Activated naive CD8-positive, alpha-beta T cell treated with anti-CD3 and anti-CD28 coated beads, Interleukin-2, amount 50 U/mL, for 24 hours (primary cell): Measurements from ENCODE around the gene PABPN1L.
"Not testable (repeated sequence)": the region's sequence is repeated elsewhere in the genome, so short reads cannot be mapped to it uniquely, and the experiment has no call there.

Experiments
- ATAC-seq: fragments of 150-1000 bp; cut with Tn5 transposase; one replicate; pipeline ENCODE4 v1.10.0; 2021
- DNase-seq: peaks from one replicate; pipeline ENCODE4 v3.0.0; 2021
- H3K27ac Mint-ChIP-seq: one replicate; pipeline ENCODE4 v1.8.0; 2021; ENCODE audit warnings: mild to moderate bottlenecking, mixed read lengths
- H3K27me3 Mint-ChIP-seq: one replicate; pipeline ENCODE4 v1.8.0; 2021; ENCODE audit warnings: mixed read lengths
- H3K36me3 Mint-ChIP-seq: one replicate; pipeline ENCODE4 v1.8.0; 2021; ENCODE audit warnings: low read depth, mixed read lengths
- H3K4me1 Mint-ChIP-seq: one replicate; pipeline ENCODE4 v1.8.0; 2021; ENCODE audit warnings: mixed read lengths
- H3K4me3 Mint-ChIP-seq: one replicate; pipeline ENCODE4 v1.8.0; 2021; ENCODE audit warnings: mild to moderate bottlenecking, moderate library complexity, mixed read lengths
- H3K9me3 Mint-ChIP-seq: one replicate; pipeline ENCODE4 v1.8.0; 2021; ENCODE audit warnings: mixed read lengths

Gene PABPN1L

GRCh38 chr16:88830783-88831182 is 35.7 kb downstream of the PABPN1L start:
- DNase-seq (no peak), ATAC-seq (no peak)
- Mint-ChIP-seq H3K27me3 (no peaks in the 10 kb centered on the region), H3K9me3 (no peaks in the 10 kb centered on the region), H3K36me3 (peaks cover 2% of the 10 kb centered on the region), H3K4me3 (no peak overlapping the region), H3K4me1 (no peaks in the 10 kb centered on the region), H3K27ac (no peak overlapping the region)

- DNase-seq: no peak
- H3K4me3 Mint-ChIP-seq: no peak overlapping the region
- no peak overlapping the region for H3K27ac Mint-ChIP-seq
- H3K4me1 Mint-ChIP-seq: no peaks in the 10 kb centered on the region
- H3K9me3 Mint-ChIP-seq: no peaks in the 10 kb centered on the region
- peaks cover 2% of the 10 kb centered on the region for H3K36me3 Mint-ChIP-seq
- H3K27me3 Mint-ChIP-seq: no peaks in the 10 kb centered on the region
- ATAC-seq: no peak
Measured at GRCh38 chr16:88830258-88830657, 36.2 kb downstream of the PABPN1L start.

GRCh38 chr16:88828711-88829110 is 37.7 kb downstream of the PABPN1L start:
- H3K4me3 Mint-ChIP-seq: no peak overlapping the region
- peaks cover 2% of the 10 kb centered on the region for H3K36me3 Mint-ChIP-seq
- H3K9me3 Mint-ChIP-seq: no peaks in the 10 kb centered on the region
- H3K27ac Mint-ChIP-seq: no peak overlapping the region
- H3K27me3 Mint-ChIP-seq: no peaks in the 10 kb centered on the region
- ATAC-seq (no peak), DNase-seq (no peak)
- no peaks in the 10 kb centered on the region for H3K4me1 Mint-ChIP-seq

GRCh38 chr16:88827727-88828126 is 38.7 kb downstream of the PABPN1L start:
- no peak overlapping the region for H3K4me3 Mint-ChIP-seq

GRCh38 chr16:88826070-88826840 is 40.2 kb downstream of the PABPN1L start:
- H3K4me3 Mint-ChIP-seq: no peak overlapping the region
- no peak for ATAC-seq
- DNase-seq: no peak
- H3K36me3 Mint-ChIP-seq: peaks cover 2% of the 10 kb centered on the region
- H3K9me3 Mint-ChIP-seq: no peaks in the 10 kb centered on the region
- no peak overlapping the region for H3K27ac Mint-ChIP-seq
- H3K27me3 Mint-ChIP-seq: no peaks in the 10 kb centered on the region
- H3K4me1 Mint-ChIP-seq: no peaks in the 10 kb centered on the region

More at GRCh38 chr16:88827727-88828126, 38.7 kb downstream of the PABPN1L start:
- DNase-seq (no peak), ATAC-seq (no peak)
- Mint-ChIP-seq H3K9me3 (no peaks in the 10 kb centered on the region), H3K36me3 (peaks cover 2% of the 10 kb centered on the region), H3K27me3 (no peaks in the 10 kb centered on the region), H3K4me1 (no peaks in the 10 kb centered on the region), H3K27ac (no peak overlapping the region)

GRCh38 chr16:88825146-88825545 is 41.3 kb downstream of the PABPN1L start:
- H3K27ac Mint-ChIP-seq: no peak overlapping the region
- DNase-seq (no peak), ATAC-seq (no peak)
- H3K4me1 Mint-ChIP-seq: no peaks in the 10 kb centered on the region
- H3K27me3 Mint-ChIP-seq: no peaks in the 10 kb centered on the region
- no peaks in the 10 kb centered on the region for H3K36me3 Mint-ChIP-seq
- H3K4me3 Mint-ChIP-seq: no peak overlapping the region
- H3K9me3 Mint-ChIP-seq: no peaks in the 10 kb centered on the region

GRCh38 chr16:88824256-88825077 is 42.0 kb downstream of the PABPN1L start:
- Mint-ChIP-seq H3K27me3 (no peaks in the 10 kb centered on the region), H3K4me1 (no peaks in the 10 kb centered on the region), H3K36me3 (no peaks in the 10 kb centered on the region), H3K4me3 (no peak overlapping the region), H3K27ac (no peak overlapping the region), H3K9me3 (no peaks in the 10 kb centered on the region)
- no peak for DNase-seq
- ATAC-seq: no peak

- not testable (repeated sequence) for ATAC-seq, H3K27ac Mint-ChIP-seq, H3K4me1 Mint-ChIP-seq, DNase-seq, H3K9me3 Mint-ChIP-seq, H3K36me3 Mint-ChIP-seq, H3K4me3 Mint-ChIP-seq, H3K27me3 Mint-ChIP-seq
Measured at GRCh38 chr16:88823646-88824045, 42.8 kb downstream of the PABPN1L start.

- Mint-ChIP-seq H3K4me1 (no peaks in the 10 kb centered on the region), H3K27ac (no peak overlapping the region), H3K36me3 (no peaks in the 10 kb centered on the region), H3K4me3 (no peak overlapping the region), H3K27me3 (no peaks in the 10 kb centered on the region), H3K9me3 (no peaks in the 10 kb centered on the region)
- no peak for ATAC-seq
- no peak for DNase-seq
Measured at GRCh38 chr16:88822281-88823040, 44.0 kb downstream of the PABPN1L start.

GRCh38 chr16:88821168-88821850 is 45.2 kb downstream of the PABPN1L start:
- no peak for DNase-seq
- no peak overlapping the region for H3K4me3 Mint-ChIP-seq
- no peak overlapping the region for H3K27ac Mint-ChIP-seq

GRCh38 chr16:88820385-88821025 is 46.0 kb downstream of the PABPN1L start:
- Mint-ChIP-seq H3K9me3 (no peaks in the 10 kb centered on the region), H3K4me1 (no peaks in the 10 kb centered on the region), H3K27ac (no peak overlapping the region), H3K36me3 (no peaks in the 10 kb centered on the region), H3K27me3 (no peaks in the 10 kb centered on the region), H3K4me3 (no peak overlapping the region)
- DNase-seq (no peak), ATAC-seq (no peak)

More at GRCh38 chr16:88821168-88821850, 45.2 kb downstream of the PABPN1L start:
- no peaks in the 10 kb centered on the region for H3K36me3 Mint-ChIP-seq
- no peaks in the 10 kb centered on the region for H3K4me1 Mint-ChIP-seq
- H3K27me3 Mint-ChIP-seq: no peaks in the 10 kb centered on the region
- H3K9me3 Mint-ChIP-seq: no peaks in the 10 kb centered on the region
- no peak for ATAC-seq

GRCh38 chr16:88819126-88819525 is 47.3 kb downstream of the PABPN1L start:
- no peak overlapping the region for H3K4me3 Mint-ChIP-seq
- H3K4me1 Mint-ChIP-seq: no peaks in the 10 kb centered on the region
- DNase-seq (no peak), ATAC-seq (no peak)
- H3K27ac Mint-ChIP-seq: no peak overlapping the region
- no peaks in the 10 kb centered on the region for H3K9me3 Mint-ChIP-seq
- no peaks in the 10 kb centered on the region for H3K27me3 Mint-ChIP-seq
- H3K36me3 Mint-ChIP-seq: no peaks in the 10 kb centered on the region

- no peak for ATAC-seq
- H3K27ac Mint-ChIP-seq: no peak overlapping the region
Measured at GRCh38 chr16:88818575-88818874, 47.9 kb downstream of the PABPN1L start.

More at GRCh38 chr16:88818575-88818874, 47.9 kb downstream of the PABPN1L start:
- Mint-ChIP-seq H3K9me3 (no peaks in the 10 kb centered on the region), H3K4me1 (no peaks in the 10 kb centered on the region), H3K4me3 (no peak overlapping the region), H3K27me3 (no peaks in the 10 kb centered on the region), H3K36me3 (no peaks in the 10 kb centered on the region)
- no peak for DNase-seq
